Measurements from ENCODE around the gene RRBP1. TPM values are rescaled to one million over a fixed set of nuclear protein-coding genes. Genes with fewer than 3 reads are reported as not detected.

Gene RRBP1
- total and polyA plus RNA-seq, 2 donors (not counting 3 experiments of a cell fraction or from before 2014, with no cell fraction given) = 50.3 to 236 TPM

DNA sequence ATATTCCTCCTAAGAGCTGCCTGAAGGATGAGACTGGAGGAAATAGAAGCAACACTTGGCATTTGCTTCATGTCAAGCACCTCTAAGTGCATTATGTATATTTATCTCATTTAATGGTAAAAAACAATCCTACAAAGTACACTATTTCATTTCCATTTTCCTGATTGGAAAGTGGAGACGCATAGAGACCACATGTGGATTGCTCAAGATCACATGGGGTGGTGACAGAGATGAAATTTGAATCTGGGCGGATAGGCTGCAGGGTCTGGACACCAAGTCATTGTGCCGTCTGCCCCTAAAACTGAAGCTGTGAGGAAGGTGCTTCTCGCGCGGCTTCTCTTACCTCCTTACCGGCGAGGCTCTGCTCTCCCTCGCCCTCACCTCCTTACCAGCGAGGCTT, 48.0 kb upstream of the RRBP1 start:
- dilution Hi-C loops (cut with MboI; ENCODE audit: extremely low pct_ligation_motif_present, low sequenced_read_pairs) (no loop called here), intact Hi-C loops (cut with micrococcal nuclease) (no loop called here)
- no peak overlapping the region for H2AFZ ChIP-seq (ENCODE audit: low read depth, low read length)
- H3K9me3 ChIP-seq (replicated peaks; ENCODE audit: control insufficient read depth, insufficient read depth, low read length) = no peaks in the 10 kb centered on the region
- FAIRE-seq (no peak), DNase-seq (ENCODE audit: low read depth, low spot score) (no peak)
- H3K9ac ChIP-seq (replicated peaks; ENCODE audit: extremely low read depth, insufficient read depth, low read length) = no peak overlapping the region
- peaks cover 2 to 4% of the 10 kb centered on the region in 2 experiments for H3K27me3 ChIP-seq (ENCODE audit: control insufficient read depth in 2 of 2, insufficient read depth in 2 of 2, low read length in 2 of 2)
- no peak overlapping the region for H3K27ac ChIP-seq (ENCODE audit: insufficient read depth, low read depth, low read length)
- ChIA-PET CTCF (interaction anchor here (0.5 kb wide), 1 partner anchor 22 kb away, joined by 5 read pairs; no protein-coding TSS in a partner anchor), POLR2A (no interaction called here)
- no peaks in the 10 kb centered on the region for H4K20me1 ChIP-seq (replicated peaks; ENCODE audit: control insufficient read depth, extremely low read depth, insufficient read depth, low read length)
- peaks cover under 1% of the 10 kb centered on the region for H3K4me1 ChIP-seq (ENCODE audit: control insufficient read depth, extremely low read depth, insufficient read depth, low read length)
- H3K36me3 ChIP-seq (ENCODE audit: control insufficient read depth in 2 of 2, extremely low read depth in 1 of 2, insufficient read depth in 2 of 2, low read length in 2 of 2) = no peaks in the 10 kb centered on the region
- no peaks in the 10 kb centered on the region for H3K9me1 ChIP-seq (replicated peaks; ENCODE audit: control insufficient read depth, extremely low read depth, insufficient read depth, low read length)
- no peak overlapping the region for H3K4me2 ChIP-seq (ENCODE audit: insufficient read depth, low read length)
- TF ChIP-seq, protein P1, sequence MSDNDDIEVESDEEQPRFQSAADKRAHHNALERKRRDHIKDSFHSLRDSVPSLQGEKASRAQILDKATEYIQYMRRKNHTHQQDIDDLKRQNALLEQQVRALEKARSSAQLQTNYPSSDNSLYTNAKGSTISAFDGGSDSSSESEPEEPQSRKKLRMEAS (IDR thresholded peaks at IDR 0.05; ENCODE audit: insufficient read depth, insufficient read length) = no peak
- TF ChIP-seq, protein P2, sequence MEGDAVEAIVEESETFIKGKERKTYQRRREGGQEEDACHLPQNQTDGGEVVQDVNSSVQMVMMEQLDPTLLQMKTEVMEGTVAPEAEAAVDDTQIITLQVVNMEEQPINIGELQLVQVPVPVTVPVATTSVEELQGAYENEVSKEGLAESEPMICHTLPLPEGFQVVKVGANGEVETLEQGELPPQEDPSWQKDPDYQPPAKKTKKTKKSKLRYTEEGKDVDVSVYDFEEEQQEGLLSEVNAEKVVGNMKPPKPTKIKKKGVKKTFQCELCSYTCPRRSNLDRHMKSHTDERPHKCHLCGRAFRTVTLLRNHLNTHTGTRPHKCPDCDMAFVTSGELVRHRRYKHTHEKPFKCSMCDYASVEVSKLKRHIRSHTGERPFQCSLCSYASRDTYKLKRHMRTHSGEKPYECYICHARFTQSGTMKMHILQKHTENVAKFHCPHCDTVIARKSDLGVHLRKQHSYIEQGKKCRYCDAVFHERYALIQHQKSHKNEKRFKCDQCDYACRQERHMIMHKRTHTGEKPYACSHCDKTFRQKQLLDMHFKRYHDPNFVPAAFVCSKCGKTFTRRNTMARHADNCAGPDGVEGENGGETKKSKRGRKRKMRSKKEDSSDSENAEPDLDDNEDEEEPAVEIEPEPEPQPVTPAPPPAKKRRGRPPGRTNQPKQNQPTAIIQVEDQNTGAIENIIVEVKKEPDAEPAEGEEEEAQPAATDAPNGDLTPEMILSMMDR (IDR thresholded peaks at IDR 0.05; ENCODE audit: extremely low read depth in 1 of 2, insufficient read depth in 1 of 2, low read depth in 1 of 2, low read length in 2 of 2) = no peak
- no peak for TF ChIP-seq EZH2 (IDR thresholded peaks at IDR 0.05; ENCODE audit: borderline replicate concordance, low read depth, low read length, severe bottlenecking)
- no peak for TF ChIP-seq FOS (IDR thresholded peaks at IDR 0.05; ENCODE audit: borderline replicate concordance, insufficient read depth, low read length)
- no peak for TF ChIP-seq POLR2A (IDR thresholded peaks at IDR 0.05; ENCODE audit: low read depth, low read length)
- TF ChIP-seq MYC (IDR thresholded peaks at IDR 0.05; ENCODE audit: low read depth, low read length) = no peak
- TF ChIP-seq GATA2 (IDR thresholded peaks at IDR 0.05; ENCODE audit: insufficient read depth, insufficient read length, low read depth, low read length) = no peak
- TF ChIP-seq JUN (IDR thresholded peaks at IDR 0.05; ENCODE audit: borderline replicate concordance, insufficient read depth, insufficient read length, low read depth) = no peak
- TF ChIP-seq POLR2AphosphoS5 (IDR thresholded peaks at IDR 0.05; ENCODE audit: insufficient read depth, low read depth, low read length) = no peak
- H3K79me2 ChIP-seq (ENCODE audit: control insufficient read depth, insufficient read depth, low read length) = no peaks in the 10 kb centered on the region
- H3K4me3 ChIP-seq (replicated peaks in 1 of 3; ENCODE audit: insufficient read depth in 1 of 3, low read depth in 1 of 3, low read length in 3 of 3) = no peak overlapping the region
- no TSS peak for BruUV-seq (replicated peaks)
